ENCODE data around the gene TRANK1.

- TF ChIP-seq EZH2 (IDR thresholded peaks at IDR 0.05; ENCODE audit: insufficient read depth, poor library complexity, severe bottlenecking) (no peak), EZH2phosphoT487 (IDR thresholded peaks at IDR 0.05; ENCODE audit: insufficient read depth, low read depth) (no peak)
These were observed 133.1 kb downstream of the TRANK1 start for GRCh38 chr3:36811768-36812167.
